ENCODE measurements around the gene NRDE2.

Gene NRDE2

DNA sequence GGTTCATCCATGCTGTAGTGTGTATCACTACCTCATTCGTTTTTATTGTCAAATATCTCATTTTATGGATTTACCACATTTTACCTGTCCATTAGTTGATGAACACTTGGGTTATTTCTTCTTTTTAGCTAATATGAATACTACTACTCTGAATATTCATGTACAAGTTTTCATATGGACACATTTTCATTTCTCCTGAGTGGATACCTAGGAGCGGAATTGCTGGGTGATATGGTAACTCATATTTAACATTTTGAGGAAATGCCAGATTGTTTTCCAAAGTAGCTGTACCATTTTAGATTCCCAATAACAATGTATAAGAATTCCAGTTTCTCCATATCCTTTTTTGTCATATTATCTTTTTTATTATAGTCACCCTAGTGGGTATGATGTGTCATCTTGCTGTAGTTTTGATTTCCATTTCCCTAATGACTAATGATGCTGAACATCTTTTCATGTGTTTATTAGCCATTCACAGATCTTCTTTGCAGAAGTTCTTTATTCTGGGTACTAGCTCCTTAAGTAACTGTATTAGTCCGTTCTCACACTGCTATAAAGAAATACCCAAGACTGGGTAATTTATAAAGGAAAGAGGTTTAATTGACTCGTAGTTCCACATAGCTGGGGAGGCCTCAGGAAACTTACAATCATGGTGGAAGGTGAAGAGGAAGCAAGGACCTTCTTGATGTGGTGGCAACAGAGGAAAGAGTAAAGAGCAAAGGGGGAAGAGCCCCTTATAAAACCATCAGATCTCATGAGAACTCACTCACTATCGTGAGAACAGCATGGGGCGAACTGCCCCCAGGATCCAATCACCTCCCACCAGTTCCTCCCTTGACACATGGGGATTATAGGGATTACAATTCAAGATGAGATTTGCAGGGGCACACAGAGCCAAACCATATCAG is 11.9 kb downstream of the NRDE2 start:
- Histone ChIP-seq H3K36me3 (ENCODE audit: insufficient read depth, low read length) (no peaks in the 10 kb centered on the region), H3K4me1 (ENCODE audit: insufficient read depth, low read length) (no peaks in the 10 kb centered on the region), H3K9me3 (ENCODE audit: control insufficient read depth, insufficient read depth, low read length) (no peaks in the 10 kb centered on the region), H3K9ac (ENCODE audit: low read depth, low read length) (no peak overlapping the region)

DNA sequence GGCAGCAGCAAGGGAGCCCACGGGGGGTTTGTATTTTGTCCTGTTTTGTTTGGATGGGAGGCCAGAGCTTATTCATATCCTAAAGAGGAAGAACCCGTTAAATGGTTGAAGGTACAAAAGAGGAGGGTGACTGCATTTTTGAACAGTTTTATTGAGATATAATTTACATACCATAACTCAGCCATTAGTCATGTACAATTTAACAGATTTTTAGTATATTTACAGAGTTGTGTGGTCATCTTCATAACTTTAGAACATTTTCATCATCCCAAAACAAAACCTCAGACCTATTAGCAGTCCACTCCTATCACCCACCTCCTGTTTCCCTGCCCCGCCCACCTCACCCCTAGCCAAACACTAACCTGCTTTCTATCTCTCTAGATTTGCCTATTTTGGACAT is 12.6 kb downstream of the NRDE2 start:
- Histone ChIP-seq H3K9me3 (ENCODE audit: control insufficient read depth, insufficient read depth, low read length) (no peaks in the 10 kb centered on the region), H3K9ac (ENCODE audit: low read depth, low read length) (no peak overlapping the region), H3K4me1 (ENCODE audit: insufficient read depth, low read length) (no peaks in the 10 kb centered on the region), H3K36me3 (ENCODE audit: insufficient read depth, low read length) (no peaks in the 10 kb centered on the region)

DNA sequence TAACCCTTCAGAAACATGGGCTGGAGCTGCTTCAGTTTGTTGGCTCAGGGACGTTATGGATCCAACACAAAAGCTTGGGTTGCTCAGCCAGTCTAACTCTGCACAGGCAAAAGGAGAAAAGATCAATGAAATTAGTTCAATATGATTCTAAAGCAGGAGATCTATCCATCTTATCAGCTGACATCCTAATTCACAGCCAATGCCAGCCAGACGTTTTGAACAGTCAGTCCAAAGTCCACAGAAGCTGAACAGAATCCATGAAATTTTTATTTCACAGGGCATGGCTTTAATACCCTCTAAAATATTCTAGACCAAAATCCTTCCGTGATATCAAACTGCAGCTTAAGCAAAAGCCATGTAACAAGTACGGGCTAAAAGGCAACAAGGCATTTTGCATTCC is 13.7 kb downstream of the NRDE2 start:
- H3K9ac ChIP-seq (ENCODE audit: low read depth, low read length), result no peak overlapping the region
- no peaks in the 10 kb centered on the region for H3K9me3 ChIP-seq (ENCODE audit: control insufficient read depth, insufficient read depth, low read length)
- H3K36me3 ChIP-seq (ENCODE audit: insufficient read depth, low read length), result no peaks in the 10 kb centered on the region
- H3K4me1 ChIP-seq (ENCODE audit: insufficient read depth, low read length), result no peaks in the 10 kb centered on the region

DNA sequence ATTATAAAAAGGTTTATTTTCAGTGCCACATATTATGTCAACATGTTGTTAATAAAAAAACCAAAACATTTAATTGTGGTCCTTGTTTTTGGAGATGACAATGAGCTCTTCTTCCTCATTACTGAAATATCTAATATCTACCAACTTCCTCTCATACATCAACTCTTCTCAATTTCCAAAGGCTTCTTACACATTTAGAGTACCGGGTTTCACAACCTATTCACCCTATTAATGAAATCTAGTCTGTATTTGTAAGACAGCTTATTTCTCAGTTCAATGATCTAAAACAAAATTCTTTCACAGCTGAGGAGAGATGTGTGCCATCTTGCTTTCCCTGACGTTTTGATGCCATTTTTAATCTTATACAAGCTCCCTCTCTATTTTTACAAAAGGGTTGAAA is 14.5 kb downstream of the NRDE2 start:
- H3K36me3 ChIP-seq (ENCODE audit: insufficient read depth, low read length), result no peaks in the 10 kb centered on the region

DNA sequence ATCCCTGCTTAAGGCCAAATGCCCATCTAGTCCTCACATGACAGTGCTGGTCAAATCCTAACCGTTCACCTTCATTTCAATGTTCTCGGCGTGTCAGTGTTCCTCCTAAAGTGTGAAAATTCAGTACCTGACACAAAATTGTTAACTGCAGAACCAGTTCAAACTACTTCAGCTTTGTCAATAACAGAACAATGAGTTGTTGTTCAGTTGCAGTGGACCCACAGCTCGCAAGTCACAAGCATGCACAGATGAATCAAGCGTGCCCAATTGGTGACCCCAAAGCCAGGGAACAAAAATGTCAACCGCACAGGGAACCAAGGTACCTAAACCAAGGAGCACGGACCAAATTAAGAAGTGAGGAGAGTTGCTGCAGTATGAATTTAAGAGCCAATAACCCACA is 23.2 kb downstream of the NRDE2 start:
- Histone ChIP-seq H3K4me1 (ENCODE audit: insufficient read depth, low read length) (peaks cover 10% of the 10 kb centered on the region; the same call in 1 of the 2 replicates), H3K9me3 (ENCODE audit: control insufficient read depth, insufficient read depth, low read length) (no peaks in the 10 kb centered on the region), H3K9ac (ENCODE audit: low read depth, low read length) (no peak overlapping the region), H3K36me3 (ENCODE audit: insufficient read depth, low read length) (no peaks in the 10 kb centered on the region)

More for the DNA sequence above, 14.5 kb downstream of the NRDE2 start:
- Histone ChIP-seq H3K9ac (ENCODE audit: low read depth, low read length) (no peak overlapping the region), H3K9me3 (ENCODE audit: control insufficient read depth, insufficient read depth, low read length) (no peaks in the 10 kb centered on the region), H3K4me1 (ENCODE audit: insufficient read depth, low read length) (no peaks in the 10 kb centered on the region)

DNA sequence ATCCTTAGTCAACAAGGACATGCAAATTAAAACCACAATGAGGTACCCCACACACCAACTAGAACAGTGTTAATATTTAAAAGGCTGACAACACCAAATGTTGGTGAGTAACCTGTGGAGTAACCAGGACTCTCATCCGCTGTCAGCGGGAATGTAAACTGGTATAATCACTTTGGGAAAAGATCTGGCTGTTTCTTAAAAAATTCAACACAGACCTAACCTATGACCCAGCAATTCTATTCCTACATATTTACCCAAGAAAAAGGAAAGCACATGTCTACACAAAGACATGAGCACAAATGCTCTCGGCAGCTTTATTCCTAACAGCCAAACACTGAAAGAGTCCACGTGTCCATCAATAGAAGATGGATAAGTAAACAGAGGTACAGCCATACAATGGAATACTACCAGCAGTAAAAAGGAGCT is 26.6 kb downstream of the NRDE2 start:
- no peaks in the 10 kb centered on the region; the same call in 1 of the 2 replicates for H3K36me3 ChIP-seq (ENCODE audit: insufficient read depth, low read length)
- no peak overlapping the region for H3K9ac ChIP-seq (ENCODE audit: low read depth, low read length)
- no peaks in the 10 kb centered on the region for H3K9me3 ChIP-seq (ENCODE audit: control insufficient read depth, insufficient read depth, low read length)
- H3K4me1 ChIP-seq (ENCODE audit: insufficient read depth, low read length), result peaks cover 20% of the 10 kb centered on the region

DNA sequence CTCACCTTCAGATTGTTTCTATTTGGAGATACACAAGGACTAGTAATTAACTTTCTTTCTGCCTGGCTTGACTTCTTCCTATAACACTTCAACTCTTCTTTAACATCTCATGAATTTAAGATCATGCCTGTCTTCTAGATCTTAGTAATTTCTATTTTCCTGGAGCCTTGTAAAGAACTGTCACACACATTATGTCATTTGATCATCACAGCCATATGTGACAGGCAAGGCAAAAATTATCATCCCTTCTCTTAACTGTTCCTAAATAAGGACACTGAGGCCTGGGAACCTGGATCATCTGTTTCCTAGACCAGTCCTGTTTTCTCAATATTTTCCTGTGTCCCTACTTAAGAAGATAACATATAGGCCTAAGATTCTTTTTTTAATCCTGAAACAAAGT is 27.2 kb downstream of the NRDE2 start:
- no peaks in the 10 kb centered on the region for H3K9me3 ChIP-seq (ENCODE audit: control insufficient read depth, insufficient read depth, low read length)
- H3K4me1 ChIP-seq (ENCODE audit: insufficient read depth, low read length), result peaks cover 20% of the 10 kb centered on the region
- no peaks in the 10 kb centered on the region; the same call in 1 of the 2 replicates for H3K36me3 ChIP-seq (ENCODE audit: insufficient read depth, low read length)
- no peak overlapping the region for H3K9ac ChIP-seq (ENCODE audit: low read depth, low read length)

DNA sequence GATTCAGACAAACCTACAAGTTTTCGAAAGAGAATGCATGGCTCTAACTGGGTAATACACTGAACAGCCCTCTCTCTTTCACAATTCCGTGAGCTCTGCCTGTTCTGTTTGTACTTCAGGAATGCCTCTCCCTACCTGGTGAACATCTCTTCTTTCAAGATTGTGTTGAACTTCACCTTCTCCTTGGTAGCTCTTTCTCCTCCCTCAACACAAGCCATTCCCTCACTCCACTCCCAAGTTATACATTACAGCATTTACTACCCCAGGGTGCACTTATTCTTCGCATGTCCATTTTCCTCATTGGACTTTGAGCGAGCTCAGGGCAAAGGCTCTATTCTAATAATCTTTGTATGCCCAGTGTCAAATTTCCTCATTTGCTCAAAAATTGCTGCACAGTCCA is 28.3 kb downstream of the NRDE2 start:
- no peaks in the 10 kb centered on the region; the same call in 1 of the 2 replicates for H3K36me3 ChIP-seq (ENCODE audit: insufficient read depth, low read length)
- no peaks in the 10 kb centered on the region for H3K9me3 ChIP-seq (ENCODE audit: control insufficient read depth, insufficient read depth, low read length)
- H3K4me1 ChIP-seq (ENCODE audit: insufficient read depth, low read length), result peaks cover 20% of the 10 kb centered on the region
- no peak overlapping the region for H3K9ac ChIP-seq (ENCODE audit: low read depth, low read length)

DNA sequence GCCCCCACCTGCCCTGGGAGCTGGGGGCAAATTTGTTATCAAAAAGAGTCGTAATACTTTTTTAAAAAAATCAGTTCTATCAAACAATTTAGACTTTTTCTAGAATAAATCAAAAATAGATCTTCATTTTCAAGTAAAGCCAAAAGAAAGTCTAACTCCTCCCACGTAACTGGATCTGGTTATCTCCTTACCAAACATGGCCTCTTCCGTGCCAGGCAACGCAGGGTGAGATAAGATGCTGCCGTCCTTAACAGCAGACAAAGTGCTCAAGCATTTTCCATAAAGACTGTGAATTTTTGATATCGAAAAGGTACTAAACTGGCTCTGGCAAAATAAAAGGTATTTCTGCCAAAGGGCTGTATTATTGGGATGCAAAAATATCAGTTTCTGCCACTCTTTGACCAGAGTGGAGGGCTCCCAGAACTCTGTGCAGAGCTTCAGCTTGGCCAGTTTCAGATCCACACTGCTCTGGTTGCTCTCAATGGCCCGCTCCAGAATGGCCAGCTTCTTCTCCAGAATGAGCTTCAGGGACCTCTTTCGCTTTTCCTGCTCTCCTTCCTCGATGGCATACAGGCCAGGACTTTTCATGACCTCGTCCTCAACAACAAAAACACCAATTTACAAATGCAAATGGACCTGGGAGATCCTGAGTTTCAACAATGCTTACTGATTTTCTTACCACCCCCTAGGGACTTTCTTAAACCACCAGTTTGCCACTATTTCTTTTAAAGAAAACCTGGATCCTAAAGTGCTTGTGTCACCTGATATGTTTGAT is 29.0 kb downstream of the NRDE2 start:
- no peaks in the 10 kb centered on the region; the same call in 1 of the 2 replicates for H3K36me3 ChIP-seq (ENCODE audit: insufficient read depth, low read length)

DNA sequence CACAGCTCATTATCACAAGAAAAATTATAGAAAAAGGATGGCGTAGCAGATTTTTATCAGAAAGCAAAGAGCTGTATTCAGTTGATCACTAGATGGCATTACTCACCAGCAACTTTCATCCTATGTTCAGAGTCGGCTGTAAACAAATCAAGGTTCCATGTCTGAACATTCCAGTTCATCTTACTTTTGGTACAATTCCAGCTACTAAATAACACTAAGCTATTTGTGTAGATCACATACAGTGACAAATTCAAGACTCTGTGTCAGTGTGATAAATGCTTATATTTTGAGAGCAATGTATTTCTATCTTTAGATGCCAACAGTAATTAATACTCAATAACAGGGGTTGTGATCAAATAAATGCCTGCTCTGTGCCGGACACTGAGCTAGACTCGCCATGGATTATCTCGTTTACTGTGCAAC is 30.1 kb downstream of the NRDE2 start:
- Histone ChIP-seq H3K9ac (ENCODE audit: low read depth, low read length) (no peak overlapping the region), H3K9me3 (ENCODE audit: control insufficient read depth, insufficient read depth, low read length) (no peaks in the 10 kb centered on the region), H3K4me1 (ENCODE audit: insufficient read depth, low read length) (peaks cover 20% of the 10 kb centered on the region), H3K36me3 (ENCODE audit: insufficient read depth, low read length) (no peaks in the 10 kb centered on the region; the same call in 1 of the 2 replicates)

More for the DNA sequence above, 29.0 kb downstream of the NRDE2 start:
- no peak overlapping the region for H3K9ac ChIP-seq (ENCODE audit: low read depth, low read length)
- no peaks in the 10 kb centered on the region for H3K9me3 ChIP-seq (ENCODE audit: control insufficient read depth, insufficient read depth, low read length)
- H3K4me1 ChIP-seq (ENCODE audit: insufficient read depth, low read length), result peaks cover 20% of the 10 kb centered on the region

DNA sequence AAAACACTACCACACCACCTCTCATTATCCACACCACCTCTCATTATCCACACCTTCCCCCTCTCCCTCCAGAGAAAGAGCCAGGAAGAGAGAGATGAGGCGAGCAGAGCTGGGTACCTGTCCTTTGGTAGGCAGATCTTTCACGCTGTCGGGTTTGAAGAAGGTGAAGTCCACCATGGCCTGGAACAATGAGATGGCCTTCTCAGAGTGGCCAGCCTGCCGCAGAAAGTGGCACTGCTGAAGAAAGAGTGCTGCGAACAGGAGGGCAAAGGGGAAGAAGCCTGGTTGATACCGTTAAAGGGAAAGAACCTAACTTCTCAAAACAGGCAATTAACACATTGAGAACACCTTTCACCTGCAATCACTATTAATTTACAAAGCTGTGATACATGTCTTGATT is 30.6 kb downstream of the NRDE2 start:
- Histone ChIP-seq H3K9me3 (ENCODE audit: control insufficient read depth, insufficient read depth, low read length) (no peaks in the 10 kb centered on the region), H3K36me3 (ENCODE audit: insufficient read depth, low read length) (peaks cover 3% of the 10 kb centered on the region), H3K4me1 (ENCODE audit: insufficient read depth, low read length) (peaks cover 20% of the 10 kb centered on the region), H3K9ac (ENCODE audit: low read depth, low read length) (no peak overlapping the region)

DNA sequence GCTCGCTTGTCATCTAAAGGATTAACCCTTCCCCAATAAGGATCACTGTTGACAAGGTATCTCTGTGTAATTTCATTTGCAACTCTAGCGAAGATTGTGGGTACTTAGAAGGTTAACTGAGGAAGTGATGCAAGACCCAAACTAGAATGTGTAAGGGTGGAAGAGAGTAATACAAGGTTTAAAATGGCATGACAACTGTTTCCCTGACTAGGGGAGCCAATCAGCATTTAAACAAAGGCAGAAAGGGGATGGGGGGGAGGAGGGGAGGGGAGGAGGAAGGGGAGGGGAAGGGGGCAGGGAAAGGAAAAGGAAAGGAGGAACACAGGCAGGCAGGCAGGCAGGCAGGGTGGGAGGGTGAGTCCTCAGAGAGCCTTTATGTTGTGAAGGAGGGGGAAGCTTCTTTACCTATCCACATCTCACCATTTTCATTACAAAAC is 31.1 kb downstream of the NRDE2 start:
- peaks cover 3% of the 10 kb centered on the region for H3K36me3 ChIP-seq (ENCODE audit: insufficient read depth, low read length)
- peaks cover 20% of the 10 kb centered on the region for H3K4me1 ChIP-seq (ENCODE audit: insufficient read depth, low read length)
- no peak overlapping the region for H3K9ac ChIP-seq (ENCODE audit: low read depth, low read length)
- H3K9me3 ChIP-seq (ENCODE audit: control insufficient read depth, insufficient read depth, low read length), result no peaks in the 10 kb centered on the region

DNA sequence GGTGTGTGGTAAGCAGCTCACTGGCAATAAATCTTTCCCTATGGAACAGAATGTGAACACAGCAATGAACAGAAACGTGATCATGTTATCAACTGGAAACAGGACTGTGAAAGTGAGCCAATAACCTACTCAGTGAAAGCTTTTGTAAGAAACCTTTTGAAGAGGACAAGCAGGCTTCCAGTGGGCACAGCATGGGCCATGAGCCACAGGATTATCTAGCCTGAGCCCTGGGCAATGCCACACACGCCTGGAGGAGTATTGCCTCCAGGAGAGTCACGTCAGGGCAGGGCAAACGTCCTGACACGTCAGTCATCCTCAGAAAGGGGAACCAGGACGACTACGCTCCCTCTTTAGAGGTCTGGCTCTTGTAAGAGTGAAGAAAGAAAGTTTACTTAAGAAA is 32.3 kb downstream of the NRDE2 start:
- Histone ChIP-seq H3K9ac (ENCODE audit: low read depth, low read length) (no peak overlapping the region), H3K9me3 (ENCODE audit: control insufficient read depth, insufficient read depth, low read length) (no peaks in the 10 kb centered on the region), H3K4me1 (ENCODE audit: insufficient read depth, low read length) (peaks cover 16% of the 10 kb centered on the region), H3K36me3 (ENCODE audit: insufficient read depth, low read length) (peaks cover 3% of the 10 kb centered on the region)

DNA sequence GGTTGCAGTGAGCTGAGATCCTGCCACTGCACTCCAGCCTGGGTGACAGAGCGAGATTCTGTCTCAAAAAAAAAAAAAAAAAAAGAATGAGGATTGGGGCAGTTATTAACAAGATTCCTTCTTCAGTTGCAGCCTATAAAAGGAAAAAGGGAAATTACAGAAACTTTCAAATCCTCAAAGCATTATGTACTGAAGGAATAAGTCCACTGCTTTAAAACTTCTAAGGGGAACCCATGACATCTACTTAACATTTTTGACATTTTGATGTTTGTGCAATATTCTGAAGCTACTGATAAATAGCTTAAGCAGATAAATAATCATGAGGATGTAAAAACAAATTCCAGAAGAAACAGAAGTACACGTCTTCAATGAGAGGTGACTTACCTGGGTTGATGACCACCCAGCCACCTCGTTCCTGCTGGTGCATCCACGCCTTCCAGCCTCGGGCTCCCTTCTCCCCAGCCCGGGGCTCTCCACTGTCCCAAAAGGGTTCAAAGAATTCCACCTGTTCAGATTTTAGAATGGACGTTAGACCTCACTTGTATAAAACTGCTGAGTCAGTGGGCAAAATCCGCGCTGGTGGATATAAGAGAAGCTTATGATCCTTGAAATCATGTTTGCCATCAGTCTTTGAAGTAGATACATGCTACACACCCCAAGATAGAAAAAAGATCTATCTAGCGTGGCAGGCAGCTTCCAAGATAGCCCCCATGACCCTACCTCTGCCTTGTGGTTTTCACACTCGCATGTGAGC is 33.7 kb downstream of the NRDE2 start:
- Histone ChIP-seq H3K9me3 (ENCODE audit: control insufficient read depth, insufficient read depth, low read length) (no peaks in the 10 kb centered on the region), H3K9ac (ENCODE audit: low read depth, low read length) (no peak overlapping the region), H3K4me1 (ENCODE audit: insufficient read depth, low read length) (peaks cover 5% of the 10 kb centered on the region), H3K36me3 (ENCODE audit: insufficient read depth, low read length) (peaks cover 3% of the 10 kb centered on the region)
